ENCODE data around the gene CLCNKB. TPM values are rescaled to one million over a fixed set of nuclear protein-coding genes. Genes with fewer than 3 reads are reported as not detected.
"Not testable (repeated sequence)": the region's sequence is repeated elsewhere in the genome, so short reads cannot be mapped to it uniquely, and the experiment has no call there.

The CLCNKB gene
- total RNA-seq, 4 donors from 2014 or later, result not detected

GRCh38 chr1:16029288-16029687, 14.3 kb upstream of the CLCNKB start:
- no peaks in the 10 kb centered on the region for H3K36me3 ChIP-seq
- DNase-seq (no peak), ATAC-seq (no peak)
- H3K9me3 ChIP-seq, result no peaks in the 10 kb centered on the region
- H3K4me3 ChIP-seq, result no peak overlapping the region
- intact Hi-C loops (cut with DNase I; ENCODE audit: low total_unique reads), result no loop called here
- H3K4me1 ChIP-seq, result peaks cover 12 to 16% of the 10 kb centered on the region in 2 donors
- H3K27ac ChIP-seq, result no peak overlapping the region
- no peak for TF ChIP-seq POLR2A (IDR thresholded peaks at IDR 0.05)
- TF ChIP-seq, protein P1, sequence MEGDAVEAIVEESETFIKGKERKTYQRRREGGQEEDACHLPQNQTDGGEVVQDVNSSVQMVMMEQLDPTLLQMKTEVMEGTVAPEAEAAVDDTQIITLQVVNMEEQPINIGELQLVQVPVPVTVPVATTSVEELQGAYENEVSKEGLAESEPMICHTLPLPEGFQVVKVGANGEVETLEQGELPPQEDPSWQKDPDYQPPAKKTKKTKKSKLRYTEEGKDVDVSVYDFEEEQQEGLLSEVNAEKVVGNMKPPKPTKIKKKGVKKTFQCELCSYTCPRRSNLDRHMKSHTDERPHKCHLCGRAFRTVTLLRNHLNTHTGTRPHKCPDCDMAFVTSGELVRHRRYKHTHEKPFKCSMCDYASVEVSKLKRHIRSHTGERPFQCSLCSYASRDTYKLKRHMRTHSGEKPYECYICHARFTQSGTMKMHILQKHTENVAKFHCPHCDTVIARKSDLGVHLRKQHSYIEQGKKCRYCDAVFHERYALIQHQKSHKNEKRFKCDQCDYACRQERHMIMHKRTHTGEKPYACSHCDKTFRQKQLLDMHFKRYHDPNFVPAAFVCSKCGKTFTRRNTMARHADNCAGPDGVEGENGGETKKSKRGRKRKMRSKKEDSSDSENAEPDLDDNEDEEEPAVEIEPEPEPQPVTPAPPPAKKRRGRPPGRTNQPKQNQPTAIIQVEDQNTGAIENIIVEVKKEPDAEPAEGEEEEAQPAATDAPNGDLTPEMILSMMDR (IDR thresholded peaks at IDR 0.05 in 4 of 5, conservative IDR thresholded peaks at IDR 0.05 in 1 of 5), result no peak
- H3K27me3 ChIP-seq, result no peaks in the 10 kb centered on the region
- in situ Hi-C loops (cut with MboI; ENCODE audit: low sequenced_read_pairs in 4 of 4), result no loop called here

GRCh38 chr1:16031551-16031950, 12.0 kb upstream of the CLCNKB start:
- intact Hi-C loops (cut with DNase I; ENCODE audit: low total_unique reads), result no loop called here

DNA sequence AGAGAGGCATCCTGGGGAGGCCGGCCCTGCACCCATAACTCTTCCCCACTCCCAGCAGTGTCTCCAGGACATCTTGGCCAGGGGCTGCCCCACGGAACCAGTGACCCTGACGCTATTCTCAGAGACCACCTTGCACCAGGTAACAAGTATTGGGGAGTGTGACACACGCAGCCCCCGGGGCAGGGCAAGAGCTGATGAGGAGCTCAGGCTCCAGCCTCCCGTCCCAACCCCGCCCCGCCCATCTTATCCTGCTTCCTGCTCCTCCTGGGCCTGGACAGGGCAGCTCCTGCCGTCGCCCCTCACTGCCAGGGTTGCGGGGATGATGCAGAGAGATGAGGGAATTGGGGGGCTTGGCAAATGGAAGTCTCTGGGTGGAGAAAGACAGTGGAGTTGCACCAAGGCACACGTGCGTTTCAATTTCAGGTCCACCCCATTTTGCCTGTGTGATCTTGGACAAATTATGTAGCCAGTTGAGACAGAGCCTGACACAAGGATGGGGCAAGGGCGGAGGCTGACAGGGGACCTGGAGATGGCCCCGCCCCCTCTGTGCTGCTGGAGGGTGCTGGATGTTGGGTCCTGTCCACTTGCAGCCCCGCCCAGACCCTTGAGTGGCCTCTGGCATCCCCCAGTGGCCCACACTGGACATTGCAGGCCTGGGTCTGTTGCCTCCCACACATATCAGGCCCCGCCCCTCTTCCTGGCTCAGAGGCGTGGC, 11.0 kb upstream of the CLCNKB start:
- H3K9me3 ChIP-seq, result no peaks in the 10 kb centered on the region
- TF ChIP-seq, protein P1 (IDR thresholded peaks at IDR 0.05 in 4 of 5, conservative IDR thresholded peaks at IDR 0.05 in 1 of 5), result peak; percentile 96 to 100 (median 100)
- TF ChIP-seq POLR2A (IDR thresholded peaks at IDR 0.05), result no peak
- ATAC-seq (peak; percentile 89 to 91), DNase-seq (peak; percentile 76 to 94)
- H3K27ac ChIP-seq, result peak overlapping the region in 2 of 4 donors; percentile 12 to 19
- in situ Hi-C loops (cut with MboI; ENCODE audit: low sequenced_read_pairs in 4 of 4), result no loop called here
- no peaks in the 10 kb centered on the region for H3K36me3 ChIP-seq
- H3K27me3 ChIP-seq, result no peaks in the 10 kb centered on the region
- peaks cover 5 to 6% of the 10 kb centered on the region in 2 donors for H3K4me1 ChIP-seq
- intact Hi-C loops (cut with DNase I; ENCODE audit: low total_unique reads), result loop anchor here (1.0 kb wide), 1 partner anchor 23 kb away; no protein-coding TSS in a partner anchor
- no peak overlapping the region for H3K4me3 ChIP-seq

More at GRCh38 chr1:16031551-16031950, 12.0 kb upstream of the CLCNKB start:
- TF ChIP-seq, protein P1 (IDR thresholded peaks at IDR 0.05 in 4 of 5, conservative IDR thresholded peaks at IDR 0.05 in 1 of 5), result no peak
- no peak for TF ChIP-seq POLR2A (IDR thresholded peaks at IDR 0.05)
- Histone ChIP-seq H3K9me3 (no peaks in the 10 kb centered on the region), H3K4me1 (peaks cover 12 to 15% of the 10 kb centered on the region in 2 donors), H3K36me3 (no peaks in the 10 kb centered on the region), H3K27me3 (no peaks in the 10 kb centered on the region), H3K27ac (no peak overlapping the region), H3K4me3 (no peak overlapping the region)
- in situ Hi-C loops (cut with MboI; ENCODE audit: low sequenced_read_pairs in 4 of 4), result no loop called here
- DNase-seq, result no peak
- no peak for ATAC-seq

- H3K36me3 ChIP-seq; ATAC-seq; intact Hi-C loops (cut with DNase I; ENCODE audit: low total_unique reads); H3K4me1 ChIP-seq; H3K27me3 ChIP-seq; DNase-seq; in situ Hi-C loops (cut with MboI; ENCODE audit: low sequenced_read_pairs in 4 of 4); H3K4me3 ChIP-seq; H3K9me3 ChIP-seq: not testable (repeated sequence)
- H3K27ac ChIP-seq, result peak overlapping the region in 1 of 4 donors; percentile 12
These were observed 10.4 kb upstream of the CLCNKB start for GRCh38 chr1:16033103-16033632.

DNA sequence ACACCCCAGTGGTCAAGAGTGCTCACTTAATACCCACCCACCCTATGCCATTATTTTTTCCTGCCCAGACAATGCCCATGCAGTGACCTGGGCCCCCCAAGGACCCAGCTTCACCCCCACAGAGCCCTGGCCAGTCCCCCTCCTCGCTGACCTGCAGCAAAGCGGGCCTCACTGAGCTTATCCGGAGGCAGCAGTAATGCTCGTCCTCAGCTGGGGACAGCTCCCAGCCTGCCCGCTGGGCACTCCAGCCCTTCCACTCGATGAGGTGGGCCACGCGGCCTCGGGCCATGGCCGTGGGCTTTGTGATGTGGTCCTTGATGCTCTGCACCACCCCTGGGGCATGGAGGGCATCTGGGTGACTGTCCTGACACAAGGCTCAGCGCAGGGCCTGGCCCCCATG, 7.1 kb upstream of the CLCNKB start:
- ATAC-seq; H3K27me3 ChIP-seq; H3K4me3 ChIP-seq; DNase-seq; intact Hi-C loops (cut with DNase I; ENCODE audit: low total_unique reads); in situ Hi-C loops (cut with MboI; ENCODE audit: low sequenced_read_pairs in 4 of 4); H3K9me3 ChIP-seq; H3K27ac ChIP-seq; H3K36me3 ChIP-seq; H3K4me1 ChIP-seq: not testable (repeated sequence)

Data from gastrocnemius medialis (tissue), 4 donors.